ENCODE data around the gene ANO6. TPM values are rescaled to one million over a fixed set of nuclear protein-coding genes. Genes with fewer than 3 reads are reported as not detected.

ANO6 gene
- total RNA-seq, 1 experiment from 2014 or later = 57.9 TPM

- in situ Hi-C loops (cut with HindIII; ENCODE audit: low pct_unique_long_range_greater_than_20kb, low sequenced_read_pairs) = no loop called here
These were observed 220.2 kb downstream of the ANO6 start for GRCh38 chr12:45435945-45436710.

GRCh38 chr12:45439039-45439438 is 223.1 kb downstream of the ANO6 start:
- peak; percentile 86 for DNase-seq (ENCODE audit: low read depth)
- in situ Hi-C loops (cut with HindIII; ENCODE audit: low pct_unique_long_range_greater_than_20kb, low sequenced_read_pairs) = no loop called here

More at GRCh38 chr12:45435945-45436710, 220.2 kb downstream of the ANO6 start:
- peak; percentile 56 for DNase-seq (ENCODE audit: low read depth)

GRCh38 chr12:45446013-45446412 is 230.1 kb downstream of the ANO6 start:
- in situ Hi-C loops (cut with HindIII; ENCODE audit: low pct_unique_long_range_greater_than_20kb, low sequenced_read_pairs) = no loop called here
- DNase-seq (ENCODE audit: low read depth) = no peak

- DNase-seq (ENCODE audit: low read depth) = no peak
- in situ Hi-C loops (cut with HindIII; ENCODE audit: low pct_unique_long_range_greater_than_20kb, low sequenced_read_pairs) = no loop called here
These were observed 242.3 kb downstream of the ANO6 start for GRCh38 chr12:45458238-45458637.

- DNase-seq (ENCODE audit: low read depth) = no peak
- in situ Hi-C loops (cut with HindIII; ENCODE audit: low pct_unique_long_range_greater_than_20kb, low sequenced_read_pairs) = no loop called here
These were observed 243.2 kb downstream of the ANO6 start for GRCh38 chr12:45458854-45459807.

- in situ Hi-C loops (cut with HindIII; ENCODE audit: low pct_unique_long_range_greater_than_20kb, low sequenced_read_pairs) = no loop called here
- no peak for DNase-seq (ENCODE audit: low read depth)
These were observed 246.6 kb downstream of the ANO6 start for GRCh38 chr12:45462506-45462905.

GRCh38 chr12:45464699-45465098 is 248.8 kb downstream of the ANO6 start:
- peak; percentile 3 for DNase-seq (ENCODE audit: low read depth)
- in situ Hi-C loops (cut with HindIII; ENCODE audit: low pct_unique_long_range_greater_than_20kb, low sequenced_read_pairs) = no loop called here

- no peak for DNase-seq (ENCODE audit: low read depth)
- in situ Hi-C loops (cut with HindIII; ENCODE audit: low pct_unique_long_range_greater_than_20kb, low sequenced_read_pairs) = no loop called here
These were observed 253.1 kb downstream of the ANO6 start for GRCh38 chr12:45468751-45469615.

- no peak for DNase-seq (ENCODE audit: low read depth)
- in situ Hi-C loops (cut with HindIII; ENCODE audit: low pct_unique_long_range_greater_than_20kb, low sequenced_read_pairs) = no loop called here
These were observed 254.0 kb downstream of the ANO6 start for GRCh38 chr12:45469902-45470301.

- in situ Hi-C loops (cut with HindIII; ENCODE audit: low pct_unique_long_range_greater_than_20kb, low sequenced_read_pairs) = no loop called here
- DNase-seq (ENCODE audit: low read depth) = no peak
These were observed 257.7 kb downstream of the ANO6 start for GRCh38 chr12:45473636-45474035.

GRCh38 chr12:45475594-45475993 is 259.7 kb downstream of the ANO6 start:
- in situ Hi-C loops (cut with HindIII; ENCODE audit: low pct_unique_long_range_greater_than_20kb, low sequenced_read_pairs) = no loop called here

GRCh38 chr12:45477526-45477925 is 261.6 kb downstream of the ANO6 start:
- in situ Hi-C loops (cut with HindIII; ENCODE audit: low pct_unique_long_range_greater_than_20kb, low sequenced_read_pairs) = no loop called here

More at GRCh38 chr12:45475594-45475993, 259.7 kb downstream of the ANO6 start:
- DNase-seq (ENCODE audit: low read depth) = no peak

GRCh38 chr12:45478931-45479330 is 263.0 kb downstream of the ANO6 start:
- in situ Hi-C loops (cut with HindIII; ENCODE audit: low pct_unique_long_range_greater_than_20kb, low sequenced_read_pairs) = no loop called here
- no peak for DNase-seq (ENCODE audit: low read depth)

More at GRCh38 chr12:45477526-45477925, 261.6 kb downstream of the ANO6 start:
- no peak for DNase-seq (ENCODE audit: low read depth)

GRCh38 chr12:45481746-45482145 is 265.9 kb downstream of the ANO6 start:
- in situ Hi-C loops (cut with HindIII; ENCODE audit: low pct_unique_long_range_greater_than_20kb, low sequenced_read_pairs) = no loop called here
- DNase-seq (ENCODE audit: low read depth) = no peak

GRCh38 chr12:45483571-45483970 is 267.7 kb downstream of the ANO6 start:
- in situ Hi-C loops (cut with HindIII; ENCODE audit: low pct_unique_long_range_greater_than_20kb, low sequenced_read_pairs) = no loop called here
- DNase-seq (ENCODE audit: low read depth) = no peak

Measured in Caki2 (cell line).